Uterus (tissue), 2 donors: Measurements from ENCODE around the gene HMOX2.

Experiments used
- CTCF ChIP-seq, 4 experiments: fragments of 200-600 bp in 2 of 4; fragments of 450-650 bp in 2 of 4; sonication (generic) in 2 of 4; IDR thresholded peaks; one replicate each; pipeline ENCODE4 v1.5.1; 2016 to 2019; ENCODE audit warnings: antibody characterized with exemption in 4 of 4, mild to moderate bottlenecking in 2 of 4, moderate library complexity in 1 of 4
- POLR2A ChIP-seq, 2 donors: fragments of 450-650 bp; IDR thresholded peaks; one replicate each; pipeline ENCODE4 v1.6.1; 2016; ENCODE audit warnings: antibody characterized with exemption in 2 of 2, mild to moderate bottlenecking in 1 of 2, moderate library complexity in 1 of 2

GRCh38 chr16:4433914-4434787 is 42.0 kb upstream of the HMOX2 start:
- TF ChIP-seq CTCF (IDR thresholded peaks at IDR 0.05), result no peak
- no peak for TF ChIP-seq POLR2A (IDR thresholded peaks at IDR 0.05)
